Fibroblast of lung (primary cell): ENCODE measurements around the gene CASP10.

Source experiments
- CTCF ChIP-seq, 2 donors: IDR thresholded peaks in 1 of 2; conservative IDR thresholded peaks in 1 of 2; 1 replicate in 1 of 2; 2 replicates in 1 of 2; pipeline ENCODE4 v1.5.1; 2011 to 2012; ENCODE audit warnings: low read length in 2 of 2, control low read depth in 1 of 2, inconsistent platforms in 1 of 2, low read depth in 1 of 2, mild to moderate bottlenecking in 1 of 2
- EZH2 ChIP-seq: IDR thresholded peaks from 2 replicates; pipeline ENCODE4 v1.5.1; 2012; ENCODE audit warnings: low read length, control low read depth, mild to moderate bottlenecking; ENCODE audit errors: missing control alignments

GRCh38 chr2:201254081-201254730, 71.3 kb downstream of the CASP10 start:
- TF ChIP-seq CTCF (conservative IDR thresholded peaks at IDR 0.05 in 1 of 2, IDR thresholded peaks at IDR 0.05 in 1 of 2; ENCODE audit: low read depth in 1 of 2, low read length in 2 of 2) (no peak), EZH2 (no peak)
